Stomach (tissue), 4 donors: ENCODE measurements around the gene GPATCH2.

Experiments
- POLR2AphosphoS5 ChIP-seq, 3 donors: sonication (generic); formaldehyde crosslinking; IDR thresholded peaks; one replicate each; pipeline ENCODE4 v1.6.1; 2016; ENCODE audit warnings: antibody characterized with exemption in 3 of 3
- TF ChIP-seq, protein P1 (sequence below), 7 experiments: fragments of 450-650 bp in 4 of 7; fragments of 200-600 bp in 3 of 7; sonication (generic) in 3 of 7; IDR thresholded peaks; one replicate each; pipeline ENCODE4 v1.5.1; 2016 to 2019; ENCODE audit warnings: antibody characterized with exemption in 7 of 7, control low read depth in 2 of 7, mild to moderate bottlenecking in 1 of 7

DNA sequence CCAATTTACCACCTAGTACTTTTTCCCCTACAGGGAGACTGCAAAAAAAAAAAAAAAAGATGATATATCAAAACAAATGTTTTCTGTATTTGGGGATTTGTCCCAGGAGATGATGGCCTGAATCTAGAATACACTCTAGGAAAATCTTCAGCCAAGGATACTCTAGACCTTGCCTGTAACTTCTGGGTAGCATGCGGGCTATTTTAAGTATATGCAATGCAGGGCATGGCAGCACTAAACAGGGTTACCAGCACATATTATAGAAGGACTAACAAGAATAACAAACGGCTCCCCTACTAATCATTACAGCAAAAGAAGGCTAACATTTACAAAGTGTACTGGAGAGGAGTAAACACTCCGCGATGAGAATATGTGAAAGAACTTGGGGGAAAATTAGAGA is 109.6 kb downstream of the GPATCH2 start:
- TF ChIP-seq POLR2AphosphoS5 (IDR thresholded peaks at IDR 0.05), result no peak
- TF ChIP-seq, protein P1, sequence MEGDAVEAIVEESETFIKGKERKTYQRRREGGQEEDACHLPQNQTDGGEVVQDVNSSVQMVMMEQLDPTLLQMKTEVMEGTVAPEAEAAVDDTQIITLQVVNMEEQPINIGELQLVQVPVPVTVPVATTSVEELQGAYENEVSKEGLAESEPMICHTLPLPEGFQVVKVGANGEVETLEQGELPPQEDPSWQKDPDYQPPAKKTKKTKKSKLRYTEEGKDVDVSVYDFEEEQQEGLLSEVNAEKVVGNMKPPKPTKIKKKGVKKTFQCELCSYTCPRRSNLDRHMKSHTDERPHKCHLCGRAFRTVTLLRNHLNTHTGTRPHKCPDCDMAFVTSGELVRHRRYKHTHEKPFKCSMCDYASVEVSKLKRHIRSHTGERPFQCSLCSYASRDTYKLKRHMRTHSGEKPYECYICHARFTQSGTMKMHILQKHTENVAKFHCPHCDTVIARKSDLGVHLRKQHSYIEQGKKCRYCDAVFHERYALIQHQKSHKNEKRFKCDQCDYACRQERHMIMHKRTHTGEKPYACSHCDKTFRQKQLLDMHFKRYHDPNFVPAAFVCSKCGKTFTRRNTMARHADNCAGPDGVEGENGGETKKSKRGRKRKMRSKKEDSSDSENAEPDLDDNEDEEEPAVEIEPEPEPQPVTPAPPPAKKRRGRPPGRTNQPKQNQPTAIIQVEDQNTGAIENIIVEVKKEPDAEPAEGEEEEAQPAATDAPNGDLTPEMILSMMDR (IDR thresholded peaks at IDR 0.05), result no peak
